ENCODE results near the gene TMEM161A.

TMEM161A gene

GRCh38 chr19:19138109-19138981 is at the start of gene TMEM161A:
TMEM161A (minus strand) TSS chr19:19138478; CDS start chr19:19138428, 50 bp downstream.
- H3K27ac ChIP-seq, result peak within 1 kb of the TSS; percentile 78 to 84

GRCh38 chr19:19186742-19187141 is 48.5 kb upstream of the TMEM161A start:
- DNase-seq, result no peak
- TF ChIP-seq CTCF (IDR thresholded peaks at IDR 0.05), result no peak
- Histone ChIP-seq H3K36me3 (peaks cover 7 to 52% (median 34%) of the 10 kb centered on the region in 3 donors), H3K4me1 (peaks cover 0 to 34% (median 19%) of the 10 kb centered on the region in 4 donors), H3K27ac (no peak overlapping the region), H3K4me3 (no peak overlapping the region), H3K9me3 (no peaks in the 10 kb centered on the region), H3K27me3 (no peaks in the 10 kb centered on the region)
- intact Hi-C loops (cut with DNase I; ENCODE audit: low total_unique reads), result no loop called here

More at GRCh38 chr19:19138109-19138981, at the start of gene TMEM161A:
- TF ChIP-seq CTCF (IDR thresholded peaks at IDR 0.05), result peak in 1 of 2 experiments; percentile 7
- intact Hi-C loops (cut with DNase I; ENCODE audit: low total_unique reads), result loop anchor here (5.0 kb wide), 1 partner anchor 86 kb away; no protein-coding TSS in a partner anchor
- Histone ChIP-seq H3K36me3 (no peaks in the 10 kb centered on the region), H3K4me1 (peaks cover 0 to 18% (median 8%) of the 10 kb centered on the region in 4 donors), H3K9me3 (no peaks in the 10 kb centered on the region), H3K4me3 (peak within 1 kb of the TSS; percentile 79 to 82), H3K27me3 (no peaks in the 10 kb centered on the region)
- peak; percentile 97 to 99 for DNase-seq

- no peak overlapping the region for H3K27ac ChIP-seq
- peaks cover 12 to 59% (median 40%) of the 10 kb centered on the region in 3 donors for H3K36me3 ChIP-seq
- DNase-seq, result no peak
- intact Hi-C loops (cut with DNase I; ENCODE audit: low total_unique reads), result no loop called here
- H3K27me3 ChIP-seq, result no peaks in the 10 kb centered on the region
- TF ChIP-seq CTCF (IDR thresholded peaks at IDR 0.05), result peak; percentile 31 to 40
- H3K4me1 ChIP-seq, result peaks cover 0 to 30% (median 17%) of the 10 kb centered on the region in 4 donors
- H3K4me3 ChIP-seq, result no peak overlapping the region
- no peaks in the 10 kb centered on the region for H3K9me3 ChIP-seq
Measured at GRCh38 chr19:19185853-19186740, 47.8 kb upstream of the TMEM161A start.

GRCh38 chr19:19181488-19181998 is 43.3 kb upstream of the TMEM161A start:
- no peaks in the 10 kb centered on the region for H3K27me3 ChIP-seq
- H3K4me1 ChIP-seq, result no peaks in the 10 kb centered on the region
- no peaks in the 10 kb centered on the region for H3K9me3 ChIP-seq
- TF ChIP-seq CTCF (IDR thresholded peaks at IDR 0.05), result no peak
- no peak for DNase-seq
- no peak overlapping the region for H3K27ac ChIP-seq
- intact Hi-C loops (cut with DNase I; ENCODE audit: low total_unique reads), result no loop called here
- H3K4me3 ChIP-seq, result no peak overlapping the region
- peaks cover 24 to 87% (median 59%) of the 10 kb centered on the region in 3 donors for H3K36me3 ChIP-seq
